ENCODE measurements around the gene MAP3K5.

Gene MAP3K5

GRCh38 chr6:136737871-136738691, 54.2 kb downstream of the MAP3K5 start:
- no peaks in the 10 kb centered on the region for H3K36me3 ChIP-seq
- H3K4me3 ChIP-seq (ENCODE audit: low read depth in 1 of 2, low read length in 1 of 2) = no peak overlapping the region
- H3K4me1 ChIP-seq (ENCODE audit: control insufficient read depth in 1 of 2, insufficient read depth in 1 of 2, low read depth in 1 of 2, low read length in 1 of 2) = peaks cover 4 to 9% of the 10 kb centered on the region in 2 experiments
- no peaks in the 10 kb centered on the region for H3K9me3 ChIP-seq
- no peaks in the 10 kb centered on the region for H3K27me3 ChIP-seq
- peak overlapping the region; percentile 33 for H3K27ac ChIP-seq
- TF ChIP-seq CTCF (IDR thresholded peaks at IDR 0.05) = no peak

DNA sequence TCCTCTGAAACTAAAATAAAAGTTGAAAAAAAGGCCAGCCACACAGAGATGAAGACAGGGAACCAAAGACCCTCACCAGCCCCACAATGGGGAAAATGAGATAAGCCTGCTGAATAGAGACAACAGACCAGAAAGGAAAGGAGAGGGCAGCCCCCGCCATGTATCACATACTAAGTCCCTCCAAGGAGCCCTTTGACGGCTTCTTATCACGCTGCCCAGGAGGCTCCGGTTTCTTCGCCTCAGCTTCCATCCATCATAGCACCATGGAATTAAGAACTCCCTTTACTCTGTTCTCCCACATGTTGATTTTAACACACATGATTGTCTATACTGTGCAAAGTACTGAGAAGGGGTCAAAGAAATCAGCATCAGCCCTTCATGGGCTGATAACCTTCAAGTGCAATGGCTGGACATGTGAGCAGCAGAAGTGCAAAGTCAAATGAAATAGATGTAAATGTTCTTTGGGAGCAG, 54.9 kb downstream of the MAP3K5 start:
- Histone ChIP-seq H3K9me3 (no peaks in the 10 kb centered on the region), H3K36me3 (no peaks in the 10 kb centered on the region), H3K4me1 (ENCODE audit: control insufficient read depth in 1 of 2, insufficient read depth in 1 of 2, low read depth in 1 of 2, low read length in 1 of 2) (peaks cover 4 to 9% of the 10 kb centered on the region in 2 experiments), H3K27ac (no peak overlapping the region), H3K27me3 (no peaks in the 10 kb centered on the region), H3K4me3 (ENCODE audit: low read depth in 1 of 2, low read length in 1 of 2) (no peak overlapping the region)
- no peak for TF ChIP-seq CTCF (IDR thresholded peaks at IDR 0.05)

DNA sequence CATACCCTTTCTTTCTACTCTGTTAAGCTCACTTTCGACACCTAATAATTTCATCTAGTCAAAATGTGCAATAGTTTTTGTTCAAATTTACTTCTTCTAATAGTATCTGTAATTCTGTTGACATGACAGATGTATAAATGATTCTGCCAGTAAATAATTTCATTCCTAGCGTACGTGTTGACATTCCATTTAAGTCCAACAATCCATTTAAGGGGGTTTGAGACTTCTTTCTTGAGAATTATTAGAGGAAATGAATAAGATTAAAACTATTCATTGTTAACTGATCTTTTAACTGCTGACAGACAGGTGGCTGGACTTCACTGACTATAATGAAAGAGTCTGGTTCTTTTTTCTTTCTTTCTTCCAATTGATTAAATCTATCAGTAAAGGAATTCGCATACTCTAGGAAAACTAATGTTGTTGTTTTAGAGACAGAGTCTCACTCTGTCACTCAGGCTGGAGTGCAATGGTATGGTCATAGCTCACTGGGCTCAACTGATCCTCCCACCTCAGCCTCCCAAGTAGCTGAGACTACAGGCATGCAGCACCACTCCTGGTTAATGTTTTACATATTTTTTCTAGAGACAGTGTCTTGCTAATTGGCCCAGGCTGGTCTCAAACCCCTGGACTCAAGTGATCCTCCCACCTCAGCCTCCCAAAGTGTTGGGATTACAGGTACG, 55.9 kb downstream of the MAP3K5 start:
- no peaks in the 10 kb centered on the region for H3K36me3 ChIP-seq
- no peak overlapping the region for H3K27ac ChIP-seq
- H3K4me3 ChIP-seq (ENCODE audit: low read depth in 1 of 2, low read length in 1 of 2) = no peak overlapping the region
- no peaks in the 10 kb centered on the region for H3K27me3 ChIP-seq
- TF ChIP-seq CTCF (IDR thresholded peaks at IDR 0.05) = no peak
- H3K4me1 ChIP-seq (ENCODE audit: control insufficient read depth in 1 of 2, insufficient read depth in 1 of 2, low read depth in 1 of 2, low read length in 1 of 2) = peaks cover 4 to 9% of the 10 kb centered on the region in 2 experiments
- no peaks in the 10 kb centered on the region for H3K9me3 ChIP-seq

DNA sequence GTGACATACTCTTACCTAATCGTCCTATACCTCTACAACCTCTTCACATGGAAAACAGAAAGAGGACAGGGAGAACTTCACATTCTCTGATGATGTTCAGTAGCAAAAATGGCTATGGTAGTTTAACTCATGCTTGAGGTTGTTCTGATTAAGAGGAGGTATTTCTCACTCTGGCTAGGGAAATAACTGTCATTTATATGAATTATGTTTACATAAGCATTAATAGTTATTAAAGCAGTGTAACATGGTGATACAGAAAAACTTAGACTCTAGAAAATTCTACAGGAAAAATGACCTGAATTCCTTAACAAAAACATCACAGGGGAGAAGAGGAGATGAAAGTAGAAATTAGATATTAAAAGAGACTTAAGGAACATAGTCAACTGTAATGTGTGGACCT, 57.3 kb downstream of the MAP3K5 start:
- Histone ChIP-seq H3K27me3 (no peaks in the 10 kb centered on the region), H3K27ac (no peak overlapping the region), H3K4me1 (ENCODE audit: control insufficient read depth in 1 of 2, insufficient read depth in 1 of 2, low read depth in 1 of 2, low read length in 1 of 2) (peaks cover 4 to 9% of the 10 kb centered on the region in 2 experiments), H3K36me3 (no peaks in the 10 kb centered on the region), H3K9me3 (no peaks in the 10 kb centered on the region), H3K4me3 (ENCODE audit: low read depth in 1 of 2, low read length in 1 of 2) (no peak overlapping the region)
- TF ChIP-seq CTCF (IDR thresholded peaks at IDR 0.05) = no peak

DNA sequence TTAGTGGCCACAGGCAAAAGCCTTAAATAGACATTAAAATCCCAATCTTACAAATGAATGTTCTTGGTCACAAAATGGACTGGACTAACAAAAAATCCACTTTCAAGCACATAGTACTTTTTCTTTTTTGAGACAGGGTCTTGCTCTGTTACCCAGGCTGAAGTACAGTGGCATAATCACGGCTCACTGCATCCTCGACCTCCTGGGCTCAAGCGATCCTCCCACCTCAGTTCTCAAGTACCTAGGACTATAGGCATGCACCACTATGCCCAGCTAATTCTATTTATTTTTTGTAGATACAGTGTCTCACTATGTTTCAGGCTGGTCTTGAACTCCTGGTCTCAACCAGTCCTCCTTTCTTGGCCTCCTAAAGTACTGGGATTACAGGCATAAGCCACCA, 59.4 kb downstream of the MAP3K5 start:
- TF ChIP-seq CTCF (IDR thresholded peaks at IDR 0.05) = no peak
- no peaks in the 10 kb centered on the region for H3K36me3 ChIP-seq

More for the DNA sequence above, 59.4 kb downstream of the MAP3K5 start:
- Histone ChIP-seq H3K27me3 (no peaks in the 10 kb centered on the region), H3K4me1 (ENCODE audit: control insufficient read depth in 1 of 2, insufficient read depth in 1 of 2, low read depth in 1 of 2, low read length in 1 of 2) (peaks cover 2 to 4% of the 10 kb centered on the region in 2 experiments), H3K4me3 (ENCODE audit: low read depth in 1 of 2, low read length in 1 of 2) (no peak overlapping the region), H3K9me3 (no peaks in the 10 kb centered on the region), H3K27ac (no peak overlapping the region)

Measured in neutrophil (primary cell).